ENCODE data around the gene ERBIN.

- TF ChIP-seq E2F1 (CRISPR knock-in tag; IDR thresholded peaks at IDR 0.05) = no peak
- no peak for TF ChIP-seq ESRRA (IDR thresholded peaks at IDR 0.05; ENCODE audit: borderline replicate concordance, low read depth)
- no peak for TF ChIP-seq TARDBP (IDR thresholded peaks at IDR 0.05)
- no peak for TF ChIP-seq NFIC (IDR thresholded peaks at IDR 0.05)
Observed at GRCh38 chr5:66041627-66042026, 115.3 kb downstream of the ERBIN start.

Data from K562 (cell line).